ENCODE measurements around the gene PSMD9. TPM values are rescaled to one million over a fixed set of nuclear protein-coding genes. Genes with fewer than 3 reads are reported as not detected.

PSMD9 gene
- total RNA-seq, 2 experiments from 2014 or later: 64.3 to 68.5 TPM

- Mint-ChIP-seq H3K27ac (no peak overlapping the region), H3K4me3 (no peak overlapping the region)
These were observed 61.2 kb downstream of the PSMD9 start for GRCh38 chr12:121949648-121950397.

GRCh38 chr12:121953117-121953692 lies 64.6 kb downstream of the PSMD9 start:
- Mint-ChIP-seq H3K36me3 (no peaks in the 10 kb centered on the region), H3K27ac (no peak overlapping the region), H3K4me3 (no peak overlapping the region), H3K4me1 (no peaks in the 10 kb centered on the region), H3K27me3 (no peaks in the 10 kb centered on the region), H3K9me3 (no peaks in the 10 kb centered on the region)
- DNase-seq: no peak

More at GRCh38 chr12:121949648-121950397, 61.2 kb downstream of the PSMD9 start:
- Mint-ChIP-seq H3K9me3 (no peaks in the 10 kb centered on the region), H3K27me3 (no peaks in the 10 kb centered on the region), H3K4me1 (no peaks in the 10 kb centered on the region), H3K36me3 (peaks cover 1% of the 10 kb centered on the region)
- no peak for DNase-seq

- Mint-ChIP-seq H3K9me3 (no peaks in the 10 kb centered on the region), H3K4me3 (no peak overlapping the region), H3K27me3 (no peaks in the 10 kb centered on the region), H3K36me3 (no peaks in the 10 kb centered on the region), H3K27ac (no peak overlapping the region), H3K4me1 (no peaks in the 10 kb centered on the region)
- no peak for DNase-seq
These were observed 65.1 kb downstream of the PSMD9 start for GRCh38 chr12:121953695-121954094.

GRCh38 chr12:121955258-121956237 lies 67.0 kb downstream of the PSMD9 start:
- no peaks in the 10 kb centered on the region for H3K36me3 Mint-ChIP-seq
- H3K9me3 Mint-ChIP-seq: no peaks in the 10 kb centered on the region

GRCh38 chr12:121957861-121958515 lies 69.4 kb downstream of the PSMD9 start:
- no peak for DNase-seq
- Mint-ChIP-seq H3K4me1 (no peaks in the 10 kb centered on the region), H3K36me3 (no peaks in the 10 kb centered on the region), H3K4me3 (no peak overlapping the region), H3K9me3 (no peaks in the 10 kb centered on the region), H3K27me3 (no peaks in the 10 kb centered on the region), H3K27ac (no peak overlapping the region)

More at GRCh38 chr12:121955258-121956237, 67.0 kb downstream of the PSMD9 start:
- Mint-ChIP-seq H3K27me3 (no peaks in the 10 kb centered on the region), H3K27ac (no peak overlapping the region), H3K4me1 (no peaks in the 10 kb centered on the region), H3K4me3 (no peak overlapping the region)
- no peak for DNase-seq

GRCh38 chr12:121958541-121959240 lies 70.1 kb downstream of the PSMD9 start:
- Mint-ChIP-seq H3K9me3 (no peaks in the 10 kb centered on the region), H3K4me3 (no peak overlapping the region), H3K36me3 (no peaks in the 10 kb centered on the region), H3K27me3 (no peaks in the 10 kb centered on the region), H3K27ac (no peak overlapping the region), H3K4me1 (no peaks in the 10 kb centered on the region)
- DNase-seq: no peak

GRCh38 chr12:121960541-121960940 lies 72.0 kb downstream of the PSMD9 start:
- Mint-ChIP-seq H3K9me3 (no peaks in the 10 kb centered on the region), H3K27me3 (no peaks in the 10 kb centered on the region), H3K36me3 (no peaks in the 10 kb centered on the region), H3K4me1 (no peaks in the 10 kb centered on the region), H3K27ac (no peak overlapping the region), H3K4me3 (no peak overlapping the region)
- DNase-seq: no peak

- Mint-ChIP-seq H3K36me3 (no peaks in the 10 kb centered on the region), H3K27me3 (no peaks in the 10 kb centered on the region), H3K4me3 (no peak overlapping the region), H3K4me1 (no peaks in the 10 kb centered on the region), H3K27ac (no peak overlapping the region), H3K9me3 (no peaks in the 10 kb centered on the region)
- no peak for DNase-seq
These were observed 72.7 kb downstream of the PSMD9 start for GRCh38 chr12:121961195-121961879.

GRCh38 chr12:121963341-121964018 lies 74.9 kb downstream of the PSMD9 start:
- H3K4me1 Mint-ChIP-seq: no peaks in the 10 kb centered on the region
- no peak overlapping the region for H3K4me3 Mint-ChIP-seq
- no peak overlapping the region for H3K27ac Mint-ChIP-seq
- no peaks in the 10 kb centered on the region for H3K9me3 Mint-ChIP-seq
- DNase-seq: no peak
- no peaks in the 10 kb centered on the region for H3K27me3 Mint-ChIP-seq
- H3K36me3 Mint-ChIP-seq: no peaks in the 10 kb centered on the region

GRCh38 chr12:121964813-121965643 lies 76.4 kb downstream of the PSMD9 start:
- Mint-ChIP-seq H3K4me1 (peaks cover 3% of the 10 kb centered on the region), H3K36me3 (no peaks in the 10 kb centered on the region), H3K4me3 (no peak overlapping the region), H3K9me3 (no peaks in the 10 kb centered on the region), H3K27me3 (no peaks in the 10 kb centered on the region), H3K27ac (no peak overlapping the region)
- DNase-seq: no peak

GRCh38 chr12:121966959-121967358 lies 78.4 kb downstream of the PSMD9 start:
- Mint-ChIP-seq H3K27ac (no peak overlapping the region), H3K36me3 (peaks cover under 1% of the 10 kb centered on the region), H3K27me3 (no peaks in the 10 kb centered on the region), H3K9me3 (peaks cover under 1% of the 10 kb centered on the region), H3K4me1 (peaks cover 3% of the 10 kb centered on the region), H3K4me3 (no peak overlapping the region)
- no peak for DNase-seq

Measured in activated naive CD8-positive, alpha-beta T cell treated with anti-CD3 and anti-CD28 coated beads for 36 hours (primary cell).